Measurements from ENCODE around the gene DYRK1B. TPM values are rescaled to one million over a fixed set of nuclear protein-coding genes. Genes with fewer than 3 reads are reported as not detected.

DYRK1B gene
- total RNA-seq, 2 donors from 2014 or later = 5.4 to 8.7 TPM

DNA sequence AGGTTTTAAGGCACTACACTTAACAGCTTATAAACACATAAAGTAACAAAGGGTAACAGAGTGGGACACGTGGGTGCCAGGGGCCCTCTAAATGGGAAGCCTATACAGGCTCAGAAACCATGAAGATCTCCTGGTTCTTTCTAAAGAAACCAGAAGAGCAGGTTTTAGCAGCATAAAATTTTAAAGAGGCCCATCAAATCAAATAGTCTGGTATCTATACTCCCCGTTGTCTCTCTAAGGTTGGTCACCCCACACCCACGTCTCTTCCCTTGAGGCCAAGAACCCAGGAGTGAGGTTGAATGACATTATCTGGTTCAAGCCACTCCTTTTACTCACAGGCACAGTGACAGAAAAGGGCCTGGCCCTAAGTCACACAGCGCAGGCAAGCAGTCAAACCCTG is 4.6 kb upstream of the DYRK1B start:
- DNase-seq (ENCODE audit: low spot score) = no peak
- intact Hi-C loops (cut with DNase I) = no loop called here

DNA sequence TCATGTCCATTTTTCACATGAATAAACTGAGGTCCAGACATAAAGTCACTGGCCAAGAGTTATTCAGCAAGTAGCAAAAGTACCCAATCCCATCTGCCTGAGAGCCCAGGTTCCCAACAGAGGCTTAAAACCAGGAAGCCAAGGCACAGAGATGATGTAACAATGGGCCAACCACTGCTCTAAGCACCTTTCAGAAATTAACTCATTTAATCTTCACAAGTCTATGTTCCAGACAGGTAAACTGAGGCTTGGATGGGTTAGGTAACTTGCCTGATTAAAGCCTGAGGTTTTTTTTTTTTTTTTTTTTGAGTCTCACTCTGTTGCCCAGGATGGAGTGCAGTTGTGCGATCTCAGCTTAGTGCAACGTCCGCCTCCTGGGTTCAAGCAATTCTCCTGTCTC is 4.0 kb upstream of the DYRK1B start:
- intact Hi-C loops (cut with DNase I) = no loop called here

DNA sequence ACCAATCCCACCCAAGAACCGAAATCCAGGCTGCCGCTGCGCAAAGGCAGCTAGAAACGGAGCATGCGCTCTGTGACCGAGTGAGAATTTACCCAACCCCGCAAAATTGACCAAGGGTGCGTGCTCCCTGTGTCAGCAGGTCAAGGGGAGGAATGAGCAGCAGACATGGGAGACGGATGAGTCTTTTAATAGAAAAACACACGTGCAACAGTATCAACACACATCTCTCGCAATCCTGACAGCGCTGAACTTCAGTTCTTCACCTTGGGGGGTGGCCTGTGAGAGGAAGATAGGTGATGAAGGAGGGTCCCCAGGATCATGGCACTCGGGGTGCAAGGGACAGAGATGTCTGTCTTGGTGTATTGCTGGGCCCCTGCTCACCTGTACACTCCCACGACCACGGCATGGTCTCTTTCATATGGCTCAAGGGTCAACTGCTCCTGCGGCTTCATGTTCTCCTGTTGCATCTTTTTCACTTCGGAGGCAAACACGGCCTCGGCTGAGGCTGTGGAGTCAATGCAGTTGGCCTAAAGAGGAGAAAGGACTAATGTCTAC is 402 bp upstream of the DYRK1B start:
- intact Hi-C loops (cut with DNase I) = no loop called here
- no peak for DNase-seq (ENCODE audit: low spot score)

More for the DNA sequence above, 4.0 kb upstream of the DYRK1B start:
- no peak for DNase-seq (ENCODE audit: low spot score)

- intact Hi-C loops (cut with DNase I) = no loop called here
- DNase-seq (ENCODE audit: low spot score) = no peak
Observed at GRCh38 chr19:39833160-39833463, 850 bp downstream of the DYRK1B start.

DNA sequence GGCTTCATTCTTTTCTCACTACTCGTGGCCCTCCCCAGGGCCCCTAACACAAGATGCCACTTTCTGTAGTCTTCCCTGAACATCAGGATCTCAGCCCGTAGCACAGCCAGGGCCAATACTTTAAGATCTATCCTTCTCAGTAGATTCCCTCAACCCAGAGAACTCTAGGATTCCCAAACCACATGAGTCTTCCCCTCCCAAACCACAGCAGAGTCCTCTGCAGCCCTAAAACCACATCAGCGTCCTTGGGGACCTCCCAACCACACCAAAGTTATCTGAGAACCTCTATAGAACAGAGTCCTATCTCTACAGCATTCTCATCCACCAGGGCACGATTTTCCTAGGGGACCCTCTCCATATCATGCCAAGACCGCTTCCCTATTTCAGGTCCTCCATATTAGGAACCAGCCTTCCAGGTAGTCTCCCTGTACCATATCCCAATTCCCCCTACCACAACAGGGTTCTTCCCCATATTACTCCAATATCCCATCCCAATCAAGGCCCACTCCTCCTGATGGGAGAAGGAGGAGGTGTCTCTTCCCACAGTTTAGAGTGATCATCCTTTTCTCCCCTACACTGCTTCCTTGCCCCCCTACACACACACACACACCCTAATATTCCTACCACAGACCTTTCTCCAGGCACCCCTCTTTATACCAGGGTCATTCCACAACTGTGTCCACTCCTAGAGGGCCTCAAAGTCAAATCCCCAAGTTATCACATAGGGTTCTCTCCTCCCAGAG is 1.4 kb downstream of the DYRK1B start:
- intact Hi-C loops (cut with DNase I) = no loop called here
- no peak for DNase-seq (ENCODE audit: low spot score)

GRCh38 chr19:39831679-39832078 is 2.3 kb downstream of the DYRK1B start:
- no peak for DNase-seq (ENCODE audit: low spot score)
- intact Hi-C loops (cut with DNase I) = no loop called here

DNA sequence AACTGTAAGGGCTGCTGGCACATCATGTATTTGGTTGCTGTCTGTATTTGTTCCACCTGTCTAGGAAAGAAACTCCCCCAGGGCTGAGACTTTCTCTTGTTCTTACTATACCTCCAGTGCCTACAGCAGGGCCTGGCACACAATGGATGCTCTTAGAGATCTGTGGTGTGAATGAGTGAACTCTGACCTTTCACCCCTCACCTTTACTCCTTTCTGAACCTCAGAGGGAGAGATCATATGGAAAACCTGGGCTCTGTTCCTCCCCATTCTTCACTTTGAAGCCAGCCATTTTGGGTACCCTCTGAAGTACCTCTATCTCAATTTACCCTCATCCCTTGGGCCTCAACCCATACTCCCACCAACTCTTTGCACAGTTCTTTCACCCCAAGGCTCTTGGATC is 3.1 kb downstream of the DYRK1B start:
- no peak for DNase-seq (ENCODE audit: low spot score)
- intact Hi-C loops (cut with DNase I) = no loop called here

- no peak for DNase-seq (ENCODE audit: low spot score)
- intact Hi-C loops (cut with DNase I) = no loop called here
Observed at GRCh38 chr19:39830406-39830805, 3.6 kb downstream of the DYRK1B start.

GRCh38 chr19:39829702-39830275 is 4.2 kb downstream of the DYRK1B start:
- intact Hi-C loops (cut with DNase I) = no loop called here
- DNase-seq (ENCODE audit: low spot score) = peak; percentile 53

- intact Hi-C loops (cut with DNase I) = no loop called here
- DNase-seq (ENCODE audit: low spot score) = no peak
Observed at GRCh38 chr19:39828654-39829032, 5.3 kb downstream of the DYRK1B start.

DNA sequence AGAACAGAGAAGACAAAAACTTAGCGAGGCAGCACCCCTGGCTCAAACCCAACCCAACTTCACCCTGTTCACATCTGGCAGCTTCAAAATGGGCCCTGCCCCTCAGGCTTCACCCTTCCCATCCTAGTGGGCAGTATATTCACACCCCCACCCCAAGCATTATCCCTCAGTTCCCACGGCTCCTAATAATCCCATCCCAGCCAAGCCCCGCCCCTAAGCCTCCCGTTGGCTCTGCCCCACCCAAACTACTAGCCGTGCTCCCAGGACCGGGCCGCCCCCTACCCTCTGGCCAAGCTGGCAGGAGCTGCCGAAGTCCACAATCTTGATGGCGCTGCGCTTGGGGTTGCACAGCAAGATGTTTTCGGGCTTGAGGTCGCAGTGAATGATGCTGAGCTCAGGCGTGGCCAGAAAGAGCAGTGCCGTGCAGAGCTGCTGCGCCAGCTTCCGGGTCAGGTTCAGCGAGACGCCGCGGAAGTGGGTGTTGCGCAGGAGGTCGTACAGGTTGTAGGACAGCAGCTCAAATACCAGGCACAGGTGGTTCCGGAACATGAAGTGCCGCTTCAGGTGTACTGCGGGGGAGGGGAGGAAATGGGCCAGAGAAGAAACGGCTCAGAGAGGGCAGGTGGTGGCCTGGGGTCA is 5.8 kb downstream of the DYRK1B start:
- DNase-seq (ENCODE audit: low spot score) = no peak
- intact Hi-C loops (cut with DNase I) = no loop called here

GRCh38 chr19:39827216-39827615 is 6.7 kb downstream of the DYRK1B start:
- DNase-seq (ENCODE audit: low spot score) = no peak
- intact Hi-C loops (cut with DNase I) = no loop called here

DNA sequence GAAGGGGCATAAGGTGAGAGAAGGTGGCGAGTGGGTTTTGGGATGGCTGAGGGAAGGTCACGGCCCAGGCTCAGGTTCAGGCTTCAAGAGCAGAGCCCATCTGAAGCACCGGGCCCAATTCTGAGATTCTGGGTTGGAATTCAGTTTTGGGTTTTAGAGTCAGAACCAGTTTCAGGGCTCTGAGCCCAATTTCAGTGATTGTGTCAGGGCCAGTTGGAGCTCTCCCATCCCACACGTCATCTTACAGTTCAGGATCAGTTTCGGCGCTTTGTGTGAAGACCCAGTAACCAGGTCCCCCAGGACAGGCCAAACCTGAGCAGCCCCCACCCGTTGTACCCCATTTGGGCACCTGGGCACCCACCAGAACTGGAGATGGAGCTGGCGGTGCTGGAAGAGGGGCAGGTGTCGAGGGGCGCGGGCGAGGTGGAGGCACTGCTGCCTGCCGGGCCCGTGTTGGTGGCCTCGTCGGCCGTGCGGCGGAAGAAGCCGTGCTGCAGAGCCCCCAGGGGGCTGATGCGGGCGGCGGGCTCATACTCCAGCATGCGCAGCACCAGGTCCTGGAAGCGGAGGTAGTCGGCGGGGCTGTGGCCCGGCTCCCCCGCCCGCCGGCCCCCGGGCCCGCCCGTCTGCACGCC is 7.5 kb downstream of the DYRK1B start:
- no peak for DNase-seq (ENCODE audit: low spot score)

DNA sequence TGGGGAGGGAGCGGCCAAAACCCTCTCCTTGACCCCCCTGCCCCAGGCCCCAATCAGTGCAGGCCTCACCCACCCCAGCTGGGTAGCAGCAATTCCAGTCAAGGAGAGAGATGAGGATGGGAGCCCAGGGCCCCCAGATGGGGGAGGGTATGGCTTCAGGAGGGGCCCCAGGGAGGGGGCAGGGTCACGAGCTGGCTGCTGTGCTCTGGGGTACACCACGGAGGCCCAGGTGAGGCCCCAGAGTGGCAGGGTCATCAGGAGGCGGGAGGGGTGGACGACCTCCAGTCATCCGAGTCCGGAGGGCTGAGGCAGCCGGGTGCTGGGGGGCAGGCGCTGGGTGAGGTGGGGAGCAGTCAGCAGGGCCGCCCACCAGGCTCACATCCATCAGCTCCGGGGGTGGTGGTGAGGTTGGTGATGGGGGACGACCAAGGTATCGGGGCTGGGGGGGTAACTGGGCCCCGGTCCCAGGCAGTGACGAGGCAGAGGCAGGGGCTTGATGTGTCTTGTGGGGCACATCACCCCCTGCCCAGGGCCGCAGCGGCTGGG is 8.4 kb downstream of the DYRK1B start:
- no peak for DNase-seq (ENCODE audit: low spot score)
- intact Hi-C loops (cut with DNase I) = no loop called here

More for the DNA sequence above, 7.5 kb downstream of the DYRK1B start:
- intact Hi-C loops (cut with DNase I) = no loop called here

DNA sequence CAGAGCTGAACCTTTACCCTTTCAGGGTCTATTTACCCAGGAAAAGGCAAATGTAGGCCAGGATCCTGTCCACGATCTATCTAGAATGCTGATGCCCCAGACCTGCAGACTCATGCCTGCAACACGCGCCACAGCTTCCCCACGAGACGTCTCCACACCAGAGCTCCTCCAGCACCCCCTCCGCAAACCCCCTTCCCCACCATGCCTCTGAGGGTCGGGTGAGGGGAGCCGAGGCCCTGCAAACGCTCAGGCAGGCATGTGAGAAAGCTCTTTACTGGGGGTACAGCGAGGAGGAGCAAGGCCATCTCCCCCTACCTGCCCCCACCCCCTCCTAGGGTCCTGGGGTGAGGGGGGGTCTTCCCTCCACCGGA is 8.9 kb downstream of the DYRK1B start:
- intact Hi-C loops (cut with DNase I) = no loop called here
- no peak for DNase-seq (ENCODE audit: low spot score)

GRCh38 chr19:39824143-39825092 is 9.5 kb downstream of the DYRK1B start:
- intact Hi-C loops (cut with DNase I) = no loop called here
- DNase-seq (ENCODE audit: low spot score) = peak; percentile 95

GRCh38 chr19:39823686-39824085 is 10.3 kb downstream of the DYRK1B start:
- intact Hi-C loops (cut with DNase I) = no loop called here
- DNase-seq (ENCODE audit: low spot score) = no peak

DNA sequence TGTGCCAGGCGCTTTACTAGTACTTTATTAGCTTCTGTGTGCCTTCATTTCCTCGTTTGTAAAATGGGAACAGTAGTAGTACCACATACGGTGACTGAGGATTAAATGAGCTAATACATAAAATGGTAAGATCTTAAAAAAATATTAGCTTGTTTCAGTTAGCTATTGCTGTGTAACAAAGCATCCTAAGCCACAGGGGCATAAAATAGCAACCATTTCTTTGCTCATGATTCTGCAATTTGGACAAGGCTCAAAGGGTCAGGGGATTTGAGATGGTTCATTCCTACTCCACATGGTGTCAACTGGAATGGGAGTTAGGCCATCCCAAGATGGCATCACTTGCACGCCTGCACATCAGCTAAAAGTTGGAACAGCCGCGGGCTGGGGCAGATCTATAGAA is 13.3 kb downstream of the DYRK1B start:
- intact Hi-C loops (cut with DNase I) = no loop called here
- no peak for DNase-seq (ENCODE audit: low spot score)

- DNase-seq (ENCODE audit: low spot score) = no peak
- intact Hi-C loops (cut with DNase I) = no loop called here
Observed at GRCh38 chr19:39819786-39820185, 14.2 kb downstream of the DYRK1B start.
